ENCODE results near the gene PLEKHB2. TPM values are rescaled to one million over a fixed set of nuclear protein-coding genes. Genes with fewer than 3 reads are reported as not detected.

Gene PLEKHB2
- total and polyA plus RNA-seq, 2 of the 8 experiments (the other 6 are each of a cell fraction or from before 2014, with no cell fraction given): 42.4 to 54.8 TPM

DNA sequence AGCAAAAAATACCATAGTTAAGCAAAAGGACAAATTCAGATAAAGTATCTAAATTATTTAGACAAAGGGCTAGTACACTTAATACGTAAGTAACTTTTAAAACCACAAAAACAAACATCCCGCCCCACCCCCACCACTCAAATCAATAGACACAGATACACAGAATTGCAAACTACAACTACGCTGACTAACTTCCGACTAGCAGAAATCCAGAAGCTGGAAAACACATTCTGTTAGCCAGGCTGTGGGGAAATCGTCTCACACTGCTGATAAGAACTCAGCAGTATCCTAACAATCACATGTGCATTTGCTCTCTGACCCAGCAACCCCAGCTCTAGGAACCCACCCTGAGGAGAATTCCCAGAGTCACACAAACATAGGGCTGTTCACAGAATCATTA is 28.4 kb upstream of the PLEKHB2 start:
- Histone ChIP-seq H4K5ac (ENCODE audit: insufficient read length, low read depth, low read length) (no peak overlapping the region), H3K36me3 (ENCODE audit: control insufficient read depth in 2 of 4, insufficient read depth in 4 of 4, low read length in 3 of 4) (peaks cover 18 to 69% (median 40%) of the 10 kb centered on the region in 4 experiments), H3K4ac (replicated peaks; ENCODE audit: insufficient read length, low read depth, low read length) (no peak overlapping the region), H3K18ac (ENCODE audit: extremely low read depth, low read length) (no peak overlapping the region), H2BK120ac (replicated peaks; ENCODE audit: low read depth, low read length) (no peak overlapping the region), H3K27me3 (replicated peaks in 1 of 4; ENCODE audit: control insufficient read depth in 3 of 4, extremely low read depth in 1 of 4, insufficient read depth in 3 of 4, low read length in 3 of 4) (no peaks in the 10 kb centered on the region), H3K9ac (replicated peaks in 1 of 4; ENCODE audit: extremely low read depth in 1 of 4, low read depth in 3 of 4, low read length in 3 of 4) (no peak overlapping the region), H2AK5ac (ENCODE audit: low read depth, low read length) (no peak overlapping the region), H2BK5ac (ENCODE audit: low read depth, low read length) (no peak overlapping the region), H3K56ac (replicated peaks; ENCODE audit: insufficient read length, low read depth, low read length) (no peak overlapping the region), H4K20me1 (replicated peaks in 1 of 2; ENCODE audit: control insufficient read depth in 1 of 2, insufficient read depth in 2 of 2, low read length in 2 of 2) (peaks cover 15 to 21% of the 10 kb centered on the region in 2 experiments), H4K91ac (replicated peaks; ENCODE audit: insufficient read length, low read length) (no peak overlapping the region), H2AFZ (ENCODE audit: low read length) (no peak overlapping the region), H2BK12ac (ENCODE audit: low read depth, low read length) (no peak overlapping the region), H3K4me1 (replicated peaks in 1 of 4; ENCODE audit: control insufficient read depth in 3 of 4, insufficient read depth in 4 of 4, low read length in 3 of 4) (peaks cover 0 to 4% (median 2%) of the 10 kb centered on the region in 4 experiments; a peak in 3 of 7 replicates), H3K79me2 (ENCODE audit: control insufficient read depth in 1 of 2, insufficient read depth in 2 of 2, low read length in 2 of 2) (peaks cover 15 to 86% of the 10 kb centered on the region in 2 experiments), H3K4me2 (ENCODE audit: insufficient read depth in 1 of 2, low read depth in 2 of 2, low read length in 2 of 2) (no peak overlapping the region), H3K27ac (ENCODE audit: low read depth, low read length) (no peak overlapping the region; the same call in 1 of the 2 replicates), H2BK20ac (ENCODE audit: low read length) (no peak overlapping the region), H4K8ac (ENCODE audit: extremely low read depth, insufficient read depth, low read length) (no peak overlapping the region), H3K14ac (ENCODE audit: insufficient read length) (no peak overlapping the region), H3K23ac (ENCODE audit: insufficient read length) (no peak overlapping the region), H3K9me3 (ENCODE audit: insufficient read depth in 2 of 2, low read depth in 1 of 2, low read length in 1 of 2) (no peaks in the 10 kb centered on the region), H3K79me1 (ENCODE audit: low read depth, low read length) (peaks cover 20% of the 10 kb centered on the region), H2BK15ac (ENCODE audit: low read length) (no peak overlapping the region), H3K23me2 (ENCODE audit: low read depth, low read length) (0 out of 2 replicates have a peak, but pooled peaks cover 2% of the 10 kb centered on the region), H3K4me3 (ENCODE audit: extremely low read depth in 1 of 4, insufficient read depth in 2 of 4, low read depth in 3 of 4, low read length in 4 of 4) (no peak overlapping the region)
- FAIRE-seq (no peak), DNase-seq (ENCODE audit: low read depth in 1 of 2, low spot score in 2 of 2) (no peak)
- CTCF ChIA-PET (ENCODE audit: partially characterized antibody): interaction anchor here (1.0 kb wide), 1 partner anchor 12 kb away, joined by 4 read pairs; no protein-coding TSS in a partner anchor
- POLR2A ChIA-PET (ENCODE audit: partially characterized antibody): interaction anchor here (1.6 kb wide), 1 partner anchor 18 kb away, joined by 5 read pairs; no protein-coding TSS in a partner anchor
- TF ChIP-seq RBBP5 (IDR thresholded peaks at IDR 0.05; ENCODE audit: borderline replicate concordance, low read depth, low read length): no peak
- WGBS, 2 experiments (ENCODE audit: extremely low coverage in 1 of 2, insufficient coverage in 1 of 2, insufficient read length in 1 of 2, insufficient replicate concordance in 2 of 2, low coverage in 1 of 2, low lambda C conversion rate in 2 of 2, missing lambda C conversion rate in 1 of 2): 96% methylated on average over 5 of the region's 5 CpGs; no CpG with 5 or more reads in 1 of the 2 experiments
